Left ventricle myocardium inferior (tissue), 1 donor: ENCODE measurements around the gene ZMYND15. TPM values are rescaled to one million over a fixed set of nuclear protein-coding genes. Genes with fewer than 3 reads are reported as not detected.
"Not testable (repeated sequence)": the region's sequence is repeated elsewhere in the genome, so short reads cannot be mapped to it uniquely, and the experiment has no call there.

ENCODE experiments used
- DNase-seq: peaks from one replicate; pipeline ENCODE4 v3.0.0-alpha.2; 2020
- H3K27ac ChIP-seq: fragments of 200-600 bp; replicated peaks from 2 replicates; pipeline ENCODE4 v1.8.0; 2021
- H3K27me3 ChIP-seq: fragments of 200-600 bp; 2 replicates; pipeline ENCODE4 v1.8.0; 2021; ENCODE audit warnings: low read depth
- H3K36me3 ChIP-seq: fragments of 200-600 bp; 2 replicates; pipeline ENCODE4 v1.8.0; 2021
- H3K4me1 ChIP-seq: fragments of 200-600 bp; 2 replicates; pipeline ENCODE4 v1.8.0; 2021
- H3K4me3 ChIP-seq: fragments of 200-600 bp; 2 replicates; pipeline ENCODE4 v1.8.0; 2021; ENCODE audit warnings: mild to moderate bottlenecking, moderate library complexity
- H3K9me3 ChIP-seq: fragments of 200-600 bp; replicated peaks from 2 replicates; pipeline ENCODE4 v1.8.0; 2021
- CTCF ChIP-seq: fragments of 200-600 bp; IDR thresholded peaks from 2 replicates; pipeline ENCODE4 v1.8.0; 2021; ENCODE audit warnings: antibody characterized with exemption, mild to moderate bottlenecking, borderline replicate concordance
- intact Hi-C: fragments of 100-400 bp; cut with micrococcal nuclease; formaldehyde crosslinking; loops from one replicate; pipeline ENCODE4 v1.11.0; 2022
- long read RNA-seq: library from polyadenylated mRNA; unstranded; transcript quantifications from one replicate; pipeline ENCODE4 v2.0.0, GENCODE V29; 2021
- total RNA-seq: library from RNA; stranded (reverse); fragmentation: NEBNext Ultra II Directional; extraction: Animal tissue kit (Norgen Biotek cat#: 25700); gene quantifications from one replicate; pipeline ENCODE4 v1.2.1, GENCODE V29; 2021
- donor health status: DM: no; HTN: yes; CAD: no; lungs with severe emphysema.

The ZMYND15 gene, protein sequence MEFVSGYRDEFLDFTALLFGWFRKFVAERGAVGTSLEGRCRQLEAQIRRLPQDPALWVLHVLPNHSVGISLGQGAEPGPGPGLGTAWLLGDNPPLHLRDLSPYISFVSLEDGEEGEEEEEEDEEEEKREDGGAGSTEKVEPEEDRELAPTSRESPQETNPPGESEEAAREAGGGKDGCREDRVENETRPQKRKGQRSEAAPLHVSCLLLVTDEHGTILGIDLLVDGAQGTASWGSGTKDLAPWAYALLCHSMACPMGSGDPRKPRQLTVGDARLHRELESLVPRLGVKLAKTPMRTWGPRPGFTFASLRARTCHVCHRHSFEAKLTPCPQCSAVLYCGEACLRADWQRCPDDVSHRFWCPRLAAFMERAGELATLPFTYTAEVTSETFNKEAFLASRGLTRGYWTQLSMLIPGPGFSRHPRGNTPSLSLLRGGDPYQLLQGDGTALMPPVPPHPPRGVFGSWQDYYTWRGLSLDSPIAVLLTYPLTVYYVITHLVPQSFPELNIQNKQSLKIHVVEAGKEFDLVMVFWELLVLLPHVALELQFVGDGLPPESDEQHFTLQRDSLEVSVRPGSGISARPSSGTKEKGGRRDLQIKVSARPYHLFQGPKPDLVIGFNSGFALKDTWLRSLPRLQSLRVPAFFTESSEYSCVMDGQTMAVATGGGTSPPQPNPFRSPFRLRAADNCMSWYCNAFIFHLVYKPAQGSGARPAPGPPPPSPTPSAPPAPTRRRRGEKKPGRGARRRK
- total RNA-seq = 0.08 TPM
- long read RNA-seq = 0 reads

DNA sequence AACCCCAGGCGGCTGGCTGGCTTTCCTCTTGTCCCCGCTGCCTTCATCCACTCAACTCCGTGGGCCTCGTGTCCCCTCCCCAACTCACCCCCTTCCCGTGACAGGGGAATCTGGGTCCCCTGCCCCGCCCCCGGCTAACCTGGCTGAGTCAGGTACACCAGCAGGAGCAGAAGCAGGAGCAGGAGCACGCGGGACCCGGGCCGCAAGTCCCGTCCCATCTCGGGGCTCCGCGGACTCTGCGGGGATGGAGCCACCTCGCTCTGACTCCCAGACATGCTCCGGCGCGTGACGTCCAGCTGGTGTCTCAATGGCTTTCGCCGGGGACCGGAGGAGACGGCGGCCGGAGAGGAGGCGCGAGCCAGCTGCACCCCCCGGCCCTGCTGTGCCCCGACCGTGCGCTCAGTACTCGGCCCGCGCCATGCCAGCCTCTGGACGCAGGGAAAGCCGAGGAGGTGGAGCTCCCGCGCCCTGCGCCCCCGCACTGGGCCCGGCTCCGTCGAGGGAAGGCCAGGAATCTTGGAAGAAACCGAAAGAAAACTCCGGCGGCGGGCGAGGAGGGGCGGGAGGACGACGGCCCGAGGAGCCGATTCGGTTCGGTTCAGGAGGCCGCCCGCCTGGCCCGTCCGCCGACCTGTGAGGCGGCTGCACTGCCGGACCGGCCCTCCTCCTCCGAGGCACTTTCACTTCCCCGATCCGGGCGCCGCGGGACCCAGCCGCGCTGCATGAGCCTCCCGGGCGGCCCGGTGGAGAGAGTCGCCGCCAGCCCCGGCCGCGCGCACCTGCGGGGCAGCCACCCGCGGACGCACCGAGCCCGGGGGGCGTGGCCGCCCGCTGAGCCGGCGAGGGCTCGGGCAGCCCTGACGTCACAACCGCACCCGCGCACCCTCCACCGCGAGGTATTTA, at the start of gene ZMYND15, which contains the start of gene CXCL16:
TSS of gene ZMYND15 (plus strand) at position 712 of the 903 bp plus-strand sequence. CDS start 716 bp downstream, outside the sequence.
TSS of gene CXCL16 (minus strand) at position 807 of the 903 bp plus-strand sequence. CDS start at position 218, 589 bp downstream.
- Histone ChIP-seq H3K27ac (peak within 1 kb of the TSS; percentile 36), H3K4me1 (peaks cover 18% of the 10 kb centered on the region), H3K36me3 (no peaks in the 10 kb centered on the region), H3K4me3 (peak within 1 kb of the TSS; percentile 83), H3K27me3 (peaks cover 35% of the 10 kb centered on the region), H3K9me3 (no peaks in the 10 kb centered on the region)
- TF ChIP-seq CTCF = no peak
- DNase-seq = peak; percentile 52
- intact Hi-C loops = no loop called here

DNA sequence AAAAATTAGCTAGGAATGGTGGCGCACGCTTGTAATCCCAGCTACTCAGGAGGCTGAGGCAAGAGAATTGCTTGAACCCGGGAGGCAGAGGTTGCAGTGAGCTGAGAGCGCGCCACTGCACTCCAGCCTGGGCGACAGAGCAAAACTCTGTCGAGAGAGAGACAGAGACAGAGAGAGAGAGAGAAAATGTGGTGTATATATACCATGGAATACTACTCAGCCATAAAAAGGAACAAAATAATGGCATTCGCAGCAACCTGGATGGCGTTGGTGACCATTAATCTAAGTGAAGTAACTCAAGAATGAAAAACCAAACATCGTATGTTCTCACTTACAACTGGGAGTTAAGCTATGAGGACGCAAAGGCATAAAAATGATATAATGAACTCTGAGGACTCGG, 49.8 kb upstream of the ZMYND15 start:
- H3K9me3 ChIP-seq, H3K27ac ChIP-seq, H3K27me3 ChIP-seq, DNase-seq, H3K4me1 ChIP-seq, H3K4me3 ChIP-seq, intact Hi-C loops: not testable (repeated sequence)
- peaks cover 24% of the 10 kb centered on the region for H3K36me3 ChIP-seq

- H3K9me3 ChIP-seq = no peaks in the 10 kb centered on the region
- no peak for TF ChIP-seq CTCF
- peaks cover 24% of the 10 kb centered on the region for H3K36me3 ChIP-seq
- H3K4me3 ChIP-seq = no peak overlapping the region
- no peak for DNase-seq
- intact Hi-C loops = no loop called here
- no peak overlapping the region for H3K27ac ChIP-seq
- H3K27me3 ChIP-seq = no peaks in the 10 kb centered on the region
- H3K4me1 ChIP-seq = no peaks in the 10 kb centered on the region
Measured at GRCh38 chr17:4690745-4691144, 48.9 kb upstream of the ZMYND15 start.

GRCh38 chr17:4691686-4692085, 47.9 kb upstream of the ZMYND15 start:
- TF ChIP-seq CTCF = no peak
- Histone ChIP-seq H3K27me3 (no peaks in the 10 kb centered on the region), H3K36me3 (peaks cover 24% of the 10 kb centered on the region)

GRCh38 chr17:4693416-4693815, 46.2 kb upstream of the ZMYND15 start:
- no peak for TF ChIP-seq CTCF
- H3K36me3 ChIP-seq = peaks cover 25% of the 10 kb centered on the region
- no peak overlapping the region for H3K27ac ChIP-seq
- no peak for DNase-seq
- H3K9me3 ChIP-seq = no peaks in the 10 kb centered on the region
- H3K4me3 ChIP-seq = no peak overlapping the region
- intact Hi-C loops = no loop called here
- H3K4me1 ChIP-seq = no peaks in the 10 kb centered on the region
- H3K27me3 ChIP-seq = no peaks in the 10 kb centered on the region

More at GRCh38 chr17:4691686-4692085, 47.9 kb upstream of the ZMYND15 start:
- DNase-seq = no peak
- H3K4me1 ChIP-seq = no peaks in the 10 kb centered on the region
- intact Hi-C loops = no loop called here
- no peak overlapping the region for H3K27ac ChIP-seq
- no peaks in the 10 kb centered on the region for H3K9me3 ChIP-seq
- no peak overlapping the region for H3K4me3 ChIP-seq
